Measurements from ENCODE around the gene AXDND1. TPM values are rescaled to one million over a fixed set of nuclear protein-coding genes. Genes with fewer than 3 reads are reported as not detected.
A peak's percentile ranks its signal among the peaks of the same experiment; 100 is the strongest.

AXDND1 gene
- total and polyA plus RNA-seq, 2 experiments from 2014 or later: not detected

DNA sequence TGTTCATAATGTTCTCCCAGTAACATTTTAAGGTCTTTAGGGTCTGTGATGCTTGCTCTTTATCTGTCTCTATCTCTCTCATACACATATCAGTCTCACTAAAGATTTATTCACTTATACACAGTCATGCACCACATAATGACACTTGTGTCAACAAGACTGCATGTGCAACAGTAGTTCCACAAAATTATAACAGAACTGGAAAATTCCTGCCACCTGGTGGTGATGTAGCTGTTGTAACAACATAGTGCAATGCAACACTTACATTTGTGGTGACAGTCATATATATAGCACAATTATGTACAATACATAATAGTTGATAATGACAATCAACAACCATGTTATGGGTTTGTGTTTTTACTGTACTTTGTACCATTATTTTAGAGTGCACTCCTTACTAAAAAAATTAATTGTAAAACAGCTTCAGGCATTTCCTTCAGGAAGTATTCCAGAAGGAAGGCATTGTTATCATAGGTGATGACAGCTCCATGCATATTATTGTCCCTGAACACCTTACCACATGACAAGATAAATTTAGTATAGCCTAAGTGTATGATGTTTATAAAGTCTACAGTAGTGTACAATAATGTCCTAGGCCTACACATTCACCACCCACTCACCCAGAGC, 234.0 kb downstream of the AXDND1 start:
- TF ChIP-seq EZH2phosphoT487 (IDR thresholded peaks at IDR 0.05; ENCODE audit: insufficient read depth, low read depth): no peak
- no peak for TF ChIP-seq EZH2 (IDR thresholded peaks at IDR 0.05; ENCODE audit: insufficient read depth, poor library complexity, severe bottlenecking)
- Histone ChIP-seq H2AFZ (no peak overlapping the region), H3K4me1 (ENCODE audit: insufficient read depth) (no peaks in the 10 kb centered on the region), H3K27me3 (replicated peaks; ENCODE audit: insufficient read depth) (no peaks in the 10 kb centered on the region), H3K27ac (no peak overlapping the region), H3K9ac (no peak overlapping the region), H3K4me2 (ENCODE audit: unreplicated experiment) (no peak overlapping the region), H4K20me1 (ENCODE audit: insufficient read depth) (no peaks in the 10 kb centered on the region), H3K36me3 (ENCODE audit: low read depth) (no peaks in the 10 kb centered on the region), H3K9me2 (ENCODE audit: insufficient read depth) (no peaks in the 10 kb centered on the region), H3K4me3 (no peak overlapping the region), H3F3A (ENCODE audit: insufficient read depth) (no peaks in the 10 kb centered on the region), H3K79me2 (ENCODE audit: insufficient read depth) (no peaks in the 10 kb centered on the region), H3K9me3 (ENCODE audit: low read depth) (no peaks in the 10 kb centered on the region)
- peak; percentile 42 for DNase-seq
- in situ Hi-C loops (cut with MboI): no loop called here

DNA sequence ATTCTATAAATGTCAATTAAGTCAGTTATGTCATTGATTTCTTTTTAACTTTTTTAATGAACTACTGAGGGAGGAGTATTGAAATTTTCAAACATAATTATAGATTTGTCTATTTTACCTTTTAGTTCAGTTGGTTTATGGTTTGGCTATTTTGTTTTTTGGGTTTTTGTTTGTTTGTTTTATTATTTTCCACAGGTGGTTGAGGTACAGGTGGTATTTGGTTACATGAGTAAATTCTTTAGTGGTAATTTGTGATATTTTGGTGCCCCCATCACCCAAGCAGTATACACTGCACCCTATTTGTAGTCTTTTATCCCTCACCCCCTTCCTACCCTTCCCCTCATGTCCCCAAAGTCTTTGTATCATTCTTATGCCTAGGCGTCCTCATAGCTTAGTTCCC, 235.3 kb downstream of the AXDND1 start:
- Histone ChIP-seq H3K9me2 (ENCODE audit: insufficient read depth) (no peaks in the 10 kb centered on the region), H3K4me3 (no peak overlapping the region), H3F3A (ENCODE audit: insufficient read depth) (no peaks in the 10 kb centered on the region), H2AFZ (no peak overlapping the region), H3K9ac (no peak overlapping the region), H3K79me2 (ENCODE audit: insufficient read depth) (no peaks in the 10 kb centered on the region), H4K20me1 (ENCODE audit: insufficient read depth) (no peaks in the 10 kb centered on the region), H3K36me3 (ENCODE audit: low read depth) (no peaks in the 10 kb centered on the region), H3K4me1 (ENCODE audit: insufficient read depth) (no peaks in the 10 kb centered on the region), H3K9me3 (ENCODE audit: low read depth) (no peaks in the 10 kb centered on the region), H3K27me3 (replicated peaks; ENCODE audit: insufficient read depth) (no peaks in the 10 kb centered on the region), H3K4me2 (ENCODE audit: unreplicated experiment) (no peak overlapping the region), H3K27ac (no peak overlapping the region)
- DNase-seq: no peak
- TF ChIP-seq EZH2phosphoT487 (IDR thresholded peaks at IDR 0.05; ENCODE audit: insufficient read depth, low read depth) (no peak), EZH2 (IDR thresholded peaks at IDR 0.05; ENCODE audit: insufficient read depth, poor library complexity, severe bottlenecking) (no peak)
- in situ Hi-C loops (cut with MboI): no loop called here
- 62 to 71% methylated on average over 1 of the region's 1 CpG for WGBS, 2 experiments (ENCODE audit: low coverage in 1 of 2, low lambda C conversion rate in 2 of 2, missing lambda C conversion rate in 2 of 2)

Small RNA genes lying within 50 kb of the gene (small RNA-seq; reads per million reads assigned to genes)
- gene MEF2AP1 (ENCODE audit: low read depth, low replicate concordance) (not detected), gene RNU5F-2P (ENCODE audit: low read depth, low replicate concordance) (3.0 reads per million, percentile 72 among the genes with 10 or more reads in this experiment)

Other genes with a start within 250 kb of the AXDND1 start
- gene ABL2, start 136.3 kb upstream of the AXDND1 start, total RNA-seq (2014; rRNA removed; shearing (Covaris generic)): 38.6 and 43.3 TPM in 2 replicates
- gene ABL2, start 136.3 kb upstream of the AXDND1 start, polyA plus RNA-seq (2016; fragmentation: Nextera tagmentation; extraction: Ambion mirVana): 10.0 and 13.2 TPM in 2 replicates
- 18.2 and 22.4 TPM in 2 replicates for gene SOAT1, start 72.2 kb upstream of the AXDND1 start, total RNA-seq (2014; rRNA removed; shearing (Covaris generic))
- 70.2 and 77.6 TPM in 2 replicates for gene SOAT1, start 72.2 kb upstream of the AXDND1 start, polyA plus RNA-seq (2016; fragmentation: Nextera tagmentation; extraction: Ambion mirVana)
- gene NPHS2, start 210.0 kb downstream of the AXDND1 start, total RNA-seq (2014; rRNA removed; shearing (Covaris generic)): not detected in 2 replicates
- not detected in 2 replicates for gene NPHS2, start 210.0 kb downstream of the AXDND1 start, polyA plus RNA-seq (2016; fragmentation: Nextera tagmentation; extraction: Ambion mirVana)
- gene TDRD5, start 225.9 kb downstream of the AXDND1 start, total RNA-seq (2014; rRNA removed; shearing (Covaris generic)): not detected in 2 replicates
- gene TDRD5, start 225.9 kb downstream of the AXDND1 start, polyA plus RNA-seq (2016; fragmentation: Nextera tagmentation; extraction: Ambion mirVana): not detected in 2 replicates

Measured in GM23248 (cell line).